Activated T-helper 1 cell treated with anti-CD3 and anti-CD28 coated beads, Interleukin-2, amount 50 U/mL, for 16 hours (primary cell): ENCODE measurements around the gene TGM4.
A peak's percentile ranks its signal among the peaks of the same experiment; 100 is the strongest.
"Not testable (repeated sequence)": the region's sequence is repeated elsewhere in the genome, so short reads cannot be mapped to it uniquely, and the experiment has no call there.

Experiments
- DNase-seq, 2 donors: peaks; one replicate each; pipeline ENCODE4 v3.0.0-alpha.2; 2020; ENCODE audit warnings: low read depth in 1 of 2, low spot score in 1 of 2

The TGM4 gene

DNA sequence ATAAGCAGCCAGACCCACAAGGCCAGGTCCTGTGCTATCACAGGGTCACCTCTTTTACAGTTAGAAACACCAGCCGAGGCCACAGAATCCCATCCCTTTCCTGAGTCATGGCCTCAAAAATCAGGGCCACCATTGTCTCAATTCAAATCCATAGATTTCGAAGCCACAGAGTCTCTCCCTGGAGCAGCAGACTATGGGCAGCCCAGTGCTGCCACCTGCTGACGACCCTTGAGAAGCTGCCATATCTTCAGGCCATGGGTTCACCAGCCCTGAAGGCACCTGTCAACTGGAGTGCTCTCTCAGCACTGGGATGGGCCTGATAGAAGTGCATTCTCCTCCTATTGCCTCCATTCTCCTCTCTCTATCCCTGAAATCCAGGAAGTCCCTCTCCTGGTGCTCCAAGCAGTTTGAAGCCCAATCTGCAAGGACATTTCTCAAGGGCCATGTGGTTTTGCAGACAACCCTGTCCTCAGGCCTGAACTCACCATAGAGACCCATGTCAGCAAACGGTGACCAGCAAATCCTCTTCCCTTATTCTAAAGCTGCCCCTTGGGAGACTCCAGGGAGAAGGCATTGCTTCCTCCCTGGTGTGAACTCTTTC is 39.6 kb downstream of the TGM4 start:
- peak; percentile 31 to 35 for DNase-seq

DNA sequence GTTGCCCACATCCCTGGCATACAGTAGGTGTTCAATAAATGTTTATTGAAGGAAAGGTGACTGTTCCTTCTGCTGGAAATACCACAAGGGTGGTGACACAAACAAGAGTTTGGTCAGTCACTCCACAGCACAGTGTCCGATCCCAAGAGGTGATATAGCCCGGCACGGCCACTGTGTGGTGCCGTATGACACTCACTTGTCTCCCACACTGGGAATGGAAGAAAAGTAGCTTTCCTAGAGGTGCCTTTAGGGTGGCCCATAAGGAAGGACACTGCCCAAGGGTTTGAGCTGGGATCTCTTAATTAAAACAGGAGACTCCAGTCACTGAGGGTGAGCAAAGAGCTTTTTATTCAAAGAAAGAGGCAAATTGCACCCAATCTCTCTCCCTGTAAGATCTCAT is 40.5 kb downstream of the TGM4 start:
- DNase-seq = no peak

DNA sequence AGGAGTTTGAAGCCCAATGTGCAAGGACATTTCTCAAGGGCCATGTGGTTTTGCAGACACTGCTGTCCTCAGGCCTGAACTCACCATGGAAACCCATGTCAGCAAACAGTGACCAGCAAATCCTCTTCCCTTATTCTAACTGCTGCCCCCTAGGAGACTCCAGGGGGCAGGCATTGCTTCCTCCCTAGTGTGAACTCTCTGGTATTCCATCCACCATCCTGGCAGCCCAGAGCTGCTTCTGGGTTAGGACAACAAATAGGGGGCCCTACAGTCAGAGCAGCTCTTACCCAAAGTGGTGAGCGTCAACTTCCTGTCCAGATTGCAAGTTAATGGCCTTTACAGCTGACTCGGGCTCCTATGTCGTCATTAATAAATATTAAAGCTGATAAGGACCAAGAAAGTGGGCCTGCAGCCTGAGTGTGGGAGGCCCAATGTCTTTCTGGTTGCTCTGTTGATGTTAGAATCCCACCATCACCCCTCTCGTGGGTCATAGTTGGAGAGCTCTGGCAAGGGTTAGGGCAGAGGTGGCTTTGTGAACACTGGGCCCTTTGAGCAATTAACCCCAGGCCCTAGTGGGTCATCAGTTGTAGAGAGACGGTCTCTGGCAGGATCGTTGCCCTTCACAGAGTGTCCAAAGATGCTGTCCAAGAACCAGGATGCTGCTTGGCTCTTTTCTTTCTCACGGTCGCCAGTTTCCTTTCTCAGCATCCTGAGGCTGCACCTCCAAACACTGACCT is 41.5 kb downstream of the TGM4 start:
- no peak for DNase-seq

DNA sequence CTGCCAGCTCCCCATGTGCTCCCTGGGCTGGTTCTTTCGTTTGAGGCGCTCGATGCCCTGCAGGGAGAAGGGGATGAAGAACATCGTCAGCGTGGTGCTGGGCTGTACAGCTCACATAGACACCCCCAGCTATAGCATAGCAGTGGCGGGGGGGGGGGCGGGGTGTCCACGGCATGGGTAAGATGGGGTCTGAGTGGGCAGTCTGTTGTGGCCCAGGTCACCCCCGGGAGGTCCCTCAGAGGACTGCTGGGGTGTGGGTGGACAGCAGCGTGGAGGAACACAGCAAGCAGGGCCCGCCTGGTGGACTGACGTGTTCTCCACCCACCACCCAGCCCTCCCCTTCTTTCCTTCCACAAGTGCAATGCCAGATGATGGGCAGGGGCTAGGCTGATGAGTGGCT is 43.7 kb downstream of the TGM4 start:
- no peak for DNase-seq

DNA sequence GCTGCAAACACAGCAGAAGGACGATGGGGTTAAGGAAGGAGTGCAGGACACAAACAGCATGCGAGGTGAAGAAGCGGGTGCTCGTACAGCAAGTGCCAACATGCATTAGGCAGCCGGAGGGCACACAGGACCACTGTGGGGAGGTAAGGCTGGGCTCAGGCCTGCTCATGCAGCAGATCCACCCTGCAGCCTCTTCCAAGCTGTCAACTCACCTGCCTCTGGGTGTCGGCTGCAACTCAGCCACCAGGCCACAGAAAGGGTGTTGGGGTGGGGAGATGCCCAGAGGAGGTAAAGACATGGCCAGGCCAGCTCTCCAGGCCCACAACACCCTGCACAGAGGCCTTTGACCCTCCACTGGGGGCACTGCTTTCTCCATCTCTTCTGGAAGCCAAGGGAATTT is 44.2 kb downstream of the TGM4 start:
- DNase-seq = no peak

DNA sequence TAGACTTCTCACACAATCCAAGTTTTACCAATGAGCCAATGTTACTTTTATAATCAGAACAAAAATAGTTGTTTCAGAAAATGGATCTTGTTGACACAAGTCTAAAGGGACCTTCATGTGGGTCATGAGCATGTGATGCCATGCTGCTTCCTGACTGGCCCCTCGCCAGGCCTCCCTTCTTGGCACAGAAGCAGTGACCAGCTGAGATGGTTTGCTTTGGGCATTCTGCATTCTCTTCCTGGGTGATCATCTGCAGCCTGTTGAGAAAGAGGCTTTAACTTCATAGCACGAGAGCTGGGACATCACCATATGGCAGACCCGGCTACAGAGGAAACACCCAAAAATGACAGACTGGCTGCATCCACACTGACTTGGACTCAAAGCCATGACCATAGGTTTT is 45.7 kb downstream of the TGM4 start:
- no peak for DNase-seq

DNA sequence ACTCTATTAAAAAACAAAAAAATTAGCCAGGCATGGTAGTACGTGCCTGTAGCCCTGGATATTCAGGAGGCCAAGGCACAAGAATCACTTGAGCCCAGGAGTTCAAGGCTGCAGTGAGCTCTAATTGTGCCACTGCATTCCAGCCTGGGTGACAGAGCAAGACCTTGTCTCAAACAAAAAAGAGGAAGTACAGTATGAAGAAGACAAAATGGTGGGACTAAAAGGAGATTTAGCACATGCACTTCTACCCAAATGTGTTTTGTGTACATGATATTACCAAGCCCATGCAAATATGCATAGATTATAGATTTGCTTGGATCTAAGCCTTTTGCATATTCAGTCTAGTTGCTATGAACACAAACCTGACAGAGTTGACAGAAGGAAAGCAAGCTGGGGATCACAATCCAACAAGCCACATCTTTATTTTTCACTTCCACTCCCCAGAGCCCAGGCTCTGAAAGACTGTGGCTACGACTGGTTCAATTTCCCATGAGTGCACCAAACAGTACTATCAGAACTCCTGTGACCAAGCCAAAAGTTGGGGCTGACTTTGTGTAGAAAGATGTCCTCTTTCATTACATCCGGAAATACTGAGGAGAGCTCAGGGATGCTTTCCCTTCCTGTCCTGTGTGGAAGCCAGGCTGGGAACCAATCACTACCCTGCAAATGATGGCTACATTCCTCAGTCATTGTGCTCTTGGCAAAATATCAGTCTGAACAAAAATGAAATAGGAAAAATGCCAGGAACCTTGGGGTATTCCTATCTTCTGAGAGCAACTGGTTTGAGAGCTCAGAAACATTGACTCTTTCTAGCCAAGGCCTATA is 49.4 kb downstream of the TGM4 start:
- DNase-seq = no peak

DNA sequence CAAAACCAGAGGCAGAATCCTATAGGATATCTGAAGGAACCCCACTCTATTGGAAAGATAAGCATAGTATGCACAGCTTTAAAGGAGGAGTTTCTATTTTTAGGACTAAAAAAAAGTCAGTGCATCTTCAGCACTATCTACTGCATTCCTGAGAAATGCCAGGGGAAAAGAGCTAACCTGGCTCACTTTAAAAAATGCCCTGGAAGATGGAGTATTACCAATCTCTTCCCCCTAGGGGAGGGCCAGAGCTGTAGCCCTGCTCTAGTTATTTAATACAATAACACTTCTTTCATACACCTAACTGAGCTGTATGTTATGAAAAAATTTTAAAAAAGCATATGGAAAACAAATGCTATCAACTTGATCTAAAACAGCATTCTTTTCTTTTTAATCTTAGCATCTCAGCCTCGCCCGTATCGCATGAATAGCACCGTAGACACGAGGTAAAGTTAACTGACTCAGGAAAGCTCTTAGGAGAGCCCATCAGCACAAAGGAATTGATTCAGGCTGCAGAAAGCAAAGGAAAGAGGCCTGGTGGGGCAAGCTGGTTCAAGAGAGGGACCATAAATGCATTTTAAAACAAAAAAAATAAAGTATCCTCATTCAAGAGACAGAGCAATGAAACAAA is 50.2 kb downstream of the TGM4 start:
- DNase-seq = no peak

DNA sequence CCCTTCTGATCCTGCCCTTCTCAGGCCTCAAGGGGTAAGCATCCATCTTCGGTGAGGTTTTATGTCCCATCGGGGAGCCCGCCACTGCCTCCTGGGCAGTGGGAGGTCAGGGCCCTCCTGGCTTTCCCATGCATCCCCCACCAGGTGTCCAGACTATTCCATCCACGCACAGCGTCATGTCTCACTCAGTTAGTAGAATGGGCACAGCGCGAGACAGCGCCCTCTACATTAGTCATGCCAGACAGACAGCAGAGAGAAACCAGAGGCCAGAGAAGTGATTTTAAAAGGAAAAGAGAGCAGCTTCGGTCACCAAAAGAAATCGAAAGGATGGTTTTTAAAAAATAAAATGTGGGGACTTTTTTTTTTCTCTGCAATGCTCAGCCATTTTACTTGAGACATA is 51.8 kb downstream of the TGM4 start:
- no peak for DNase-seq

DNA sequence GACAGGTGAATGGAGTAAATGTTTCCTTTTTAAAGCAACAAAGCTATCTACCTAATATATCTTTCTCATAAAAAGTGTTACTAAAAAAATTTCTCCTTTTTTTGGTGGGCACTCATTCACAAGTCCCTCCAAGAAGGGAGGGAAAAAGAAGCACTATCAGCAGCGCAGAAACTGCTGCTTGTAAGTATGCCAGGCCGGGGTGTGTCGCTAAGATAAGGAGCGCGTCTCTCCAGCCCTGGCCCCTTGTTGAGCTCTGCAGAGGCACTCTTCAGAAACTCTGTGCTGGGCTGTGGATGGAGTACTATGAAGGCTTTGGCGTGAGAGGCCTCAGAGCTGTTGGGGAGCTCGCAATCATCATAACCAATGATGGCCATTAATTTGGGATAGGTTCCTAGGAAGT is 52.5 kb downstream of the TGM4 start:
- DNase-seq = no peak

DNA sequence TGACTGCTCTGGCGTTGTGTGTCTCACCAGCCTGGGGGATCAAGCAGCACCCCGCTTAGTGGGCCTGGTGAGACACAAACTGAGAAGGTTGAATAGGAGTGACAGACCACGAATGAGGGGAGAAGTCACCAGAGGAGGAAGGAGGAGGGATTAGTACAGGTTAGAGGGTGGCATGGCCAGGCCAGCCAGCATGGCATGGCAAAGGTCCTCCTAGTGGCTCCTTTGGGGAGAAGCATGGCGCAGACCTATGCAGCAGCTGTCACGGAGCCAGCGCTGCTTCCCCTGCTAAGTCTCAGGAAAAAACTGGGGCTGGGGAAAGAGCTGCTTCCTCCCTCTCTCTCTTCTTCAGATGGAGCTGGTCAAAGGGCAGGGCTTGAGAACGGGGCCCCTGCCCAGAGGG is 53.0 kb downstream of the TGM4 start:
- DNase-seq = no peak

DNA sequence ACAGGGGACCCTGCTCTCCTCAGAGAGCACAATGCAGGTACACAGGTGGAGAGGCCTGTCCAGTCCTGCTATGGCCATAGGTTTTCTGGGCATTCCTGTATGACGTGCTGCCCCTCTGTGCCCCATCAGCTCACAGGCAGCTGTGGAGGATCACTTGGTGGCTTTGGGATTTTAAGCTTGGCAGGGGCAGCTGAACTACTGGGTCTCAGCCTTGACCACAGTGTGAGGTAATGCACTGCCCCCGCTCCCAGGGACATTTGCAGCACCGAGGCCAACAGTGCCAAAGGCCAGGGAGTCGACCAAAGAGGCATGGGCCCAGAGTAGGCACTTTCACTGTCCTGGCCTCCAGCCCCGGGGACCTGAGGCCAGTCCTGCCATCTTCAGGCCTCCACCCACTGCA is 55.4 kb downstream of the TGM4 start:
- DNase-seq = no peak

DNA sequence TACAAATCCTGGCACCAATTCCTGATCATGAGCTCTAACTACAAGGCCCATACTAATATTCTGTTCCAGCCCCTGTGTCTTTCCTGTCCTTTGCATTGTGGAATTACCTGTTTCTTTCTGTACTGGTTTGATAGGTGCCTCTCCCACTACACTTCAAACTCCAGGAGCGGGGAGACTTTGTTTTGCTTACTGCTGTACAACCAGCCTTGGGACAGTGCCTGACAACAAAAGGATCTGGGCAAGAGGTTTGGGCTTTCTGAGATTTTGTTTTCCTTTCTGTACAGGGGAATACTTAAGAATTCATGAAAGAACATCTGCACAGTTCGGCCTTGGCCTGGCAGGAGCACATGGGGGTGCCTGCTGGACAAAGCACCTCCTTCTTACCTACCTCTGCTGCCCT is 56.5 kb downstream of the TGM4 start:
- no peak for DNase-seq

DNA sequence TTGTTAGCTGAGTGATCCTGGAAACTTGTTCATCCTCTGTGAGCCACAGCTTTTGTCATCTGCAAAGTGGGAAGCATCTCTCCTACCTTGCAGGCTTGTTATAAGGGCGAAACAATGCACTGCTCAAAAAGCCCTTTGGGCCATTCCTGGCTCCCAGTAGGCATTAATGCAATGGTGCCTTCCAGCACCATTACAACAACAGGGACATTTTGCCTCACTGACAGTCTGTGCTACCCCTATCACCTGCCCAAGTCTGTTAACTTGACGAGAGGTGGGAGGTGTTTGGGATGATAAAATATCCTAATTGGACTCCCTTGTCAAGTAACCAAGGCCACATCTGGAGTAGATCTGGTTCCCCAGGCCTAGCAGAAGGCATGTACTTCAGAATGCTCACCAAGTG is 57.4 kb downstream of the TGM4 start:
- no peak for DNase-seq

DNA sequence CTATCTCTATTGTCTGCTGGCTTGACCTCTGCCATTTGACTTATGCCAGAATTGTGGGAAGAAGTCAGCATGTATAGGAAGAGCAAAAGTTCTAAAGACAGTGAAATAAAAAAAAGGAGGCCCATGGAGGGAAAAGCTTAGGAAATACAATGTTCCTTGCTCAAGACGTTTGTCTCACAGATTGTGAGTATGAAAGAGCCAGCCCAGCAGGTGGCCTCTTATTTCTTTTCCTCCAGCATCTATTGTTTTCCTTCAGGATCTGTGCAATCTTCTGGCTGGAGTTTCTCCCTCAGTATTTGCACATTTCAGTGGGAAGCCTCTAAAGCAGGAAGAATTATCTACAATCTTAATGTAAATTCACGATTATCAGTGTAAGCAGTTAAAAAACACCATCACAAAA is 57.9 kb downstream of the TGM4 start:
- DNase-seq = no peak

DNA sequence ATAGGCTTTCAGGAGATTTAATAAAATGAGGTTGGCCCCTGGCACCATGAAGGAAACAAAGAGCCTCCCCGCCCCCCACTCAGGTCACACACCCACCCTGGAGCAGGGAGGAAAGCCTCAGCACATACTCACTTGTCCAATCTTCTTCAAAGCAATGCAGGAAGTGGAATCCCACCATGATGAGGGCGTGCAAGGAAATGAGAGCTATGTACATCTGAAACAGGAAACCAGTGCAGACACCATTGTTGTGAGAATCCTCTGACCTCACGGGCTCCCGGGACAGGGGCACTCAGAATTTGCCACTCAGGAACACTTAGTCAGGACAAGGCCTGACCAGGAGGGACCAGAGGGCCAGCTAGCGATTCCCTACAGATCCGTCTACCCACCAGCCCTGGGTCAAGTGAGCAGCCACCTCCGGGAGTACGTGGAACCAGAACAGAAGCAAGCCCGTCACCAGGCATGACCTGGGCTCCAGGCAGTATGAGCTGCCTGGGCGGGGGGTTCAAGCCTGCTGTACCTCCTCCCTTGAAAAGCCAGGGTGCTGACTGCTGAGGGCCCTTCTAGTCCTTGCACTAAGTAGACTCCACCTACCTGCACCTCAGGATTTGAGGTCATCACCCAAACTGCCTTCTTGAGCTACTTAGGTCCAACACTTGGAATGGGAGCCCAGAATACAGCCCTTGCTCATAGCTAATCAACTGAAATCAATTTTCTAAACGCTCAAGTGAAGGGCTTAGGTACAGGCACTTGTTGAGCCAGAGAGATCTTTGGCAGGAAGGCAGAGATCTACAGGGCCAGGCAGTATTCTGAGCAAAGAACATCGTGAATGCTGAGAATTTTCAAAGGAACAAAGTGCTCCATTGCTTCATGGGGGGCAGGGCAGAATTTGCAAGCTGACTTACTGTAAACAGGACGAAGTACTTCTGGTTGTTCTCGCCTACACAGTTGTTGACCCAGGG is 58.9 kb downstream of the TGM4 start:
- no peak for DNase-seq

DNA sequence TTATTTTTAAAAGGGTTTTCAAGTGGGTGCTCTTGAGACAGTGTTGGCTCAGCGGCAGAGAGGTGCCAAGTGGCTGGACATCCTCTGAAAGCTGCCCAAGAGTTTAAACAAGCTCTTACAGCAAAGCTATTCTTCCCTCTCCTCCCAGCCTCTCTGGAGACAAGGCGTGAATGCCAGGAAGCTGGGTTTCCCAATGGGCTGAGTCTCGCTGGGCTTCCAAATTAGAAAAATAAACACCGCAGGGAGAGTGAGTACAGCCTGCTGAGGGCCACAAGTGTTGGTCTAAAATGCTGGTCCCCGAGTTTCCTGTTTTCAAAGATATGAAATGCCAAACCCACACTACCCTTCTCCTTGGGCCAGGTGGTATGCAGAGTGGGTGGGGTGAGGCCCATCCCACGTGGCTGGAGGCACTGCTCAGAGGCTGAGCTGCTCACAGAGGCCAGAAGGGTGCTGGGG is 65.2 kb downstream of the TGM4 start:
- DNase-seq = no peak

DNA sequence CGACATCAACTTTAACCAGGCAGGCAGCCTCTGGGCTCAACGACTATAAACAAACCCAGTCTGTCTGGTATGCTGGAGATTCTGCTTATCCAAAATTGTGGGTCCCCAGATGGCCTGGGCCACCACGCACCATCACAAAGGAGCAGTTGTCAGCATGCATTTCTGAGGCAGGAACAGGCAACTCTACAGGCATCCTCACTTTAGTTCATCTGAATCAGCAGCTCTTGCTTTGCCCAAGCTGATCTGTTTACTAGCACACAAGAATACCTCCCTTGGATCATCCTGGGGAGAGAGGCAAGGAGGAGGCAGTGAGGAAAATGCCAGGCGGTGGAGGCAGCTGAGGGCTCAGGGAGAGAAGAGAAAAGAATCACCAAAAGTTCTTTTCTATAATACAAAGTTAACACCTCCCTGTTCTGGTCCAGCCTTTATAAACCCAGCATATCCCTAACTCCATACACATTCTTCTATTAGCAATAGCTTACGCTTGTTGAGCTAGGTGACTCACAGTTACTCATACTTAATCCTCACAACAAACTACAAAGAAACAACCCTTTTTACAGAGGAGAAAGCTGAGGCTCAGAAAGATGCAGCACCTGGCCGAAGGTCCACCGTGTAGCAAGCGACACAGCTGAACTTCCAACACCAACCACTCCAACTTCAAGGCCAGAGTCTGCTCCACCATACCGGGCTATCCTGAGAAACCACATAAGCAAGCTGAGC is 68.0 kb downstream of the TGM4 start:
- DNase-seq = no peak

DNA sequence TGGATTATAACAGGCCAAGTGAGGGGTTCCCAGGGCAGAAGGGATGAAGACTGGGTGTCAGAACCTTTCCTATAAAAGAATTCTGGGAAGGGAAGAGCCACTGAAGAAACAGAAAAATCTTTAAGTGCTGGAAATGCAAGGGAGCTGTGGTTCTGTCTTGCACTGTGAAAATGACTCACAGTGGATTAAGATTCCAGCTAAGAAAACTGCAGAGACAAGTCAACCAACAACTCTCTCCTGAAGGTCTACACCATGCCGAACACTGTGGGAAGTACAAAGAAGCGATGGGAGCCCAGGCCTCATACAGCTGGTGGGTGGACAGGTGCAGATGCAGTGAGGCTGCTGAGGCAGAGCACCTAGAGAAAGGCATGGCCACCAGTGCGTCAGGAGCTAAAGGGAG is 73.8 kb downstream of the TGM4 start:
- DNase-seq = no peak

DNA sequence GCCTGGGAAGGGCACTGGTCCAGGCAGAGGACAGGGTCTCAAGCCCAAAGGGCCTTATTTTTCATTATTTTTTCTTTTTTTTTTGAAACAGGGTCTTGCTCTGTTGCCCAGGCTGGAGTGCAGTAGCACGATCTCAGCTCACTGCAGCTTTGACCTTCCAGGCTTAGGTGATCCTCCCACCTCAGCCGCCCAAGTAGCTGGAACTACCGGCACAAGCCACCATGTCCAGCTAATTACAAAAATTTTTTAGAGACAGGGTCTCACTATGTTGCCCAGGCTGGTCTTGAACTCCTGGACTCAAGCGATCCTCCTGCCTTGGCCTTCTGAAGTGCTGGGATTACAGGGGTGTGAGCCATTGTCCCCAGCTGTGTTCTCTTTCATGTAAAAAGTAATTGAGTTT is 75.4 kb downstream of the TGM4 start:
- not testable (repeated sequence) for DNase-seq
